ENCODE measurements around the gene KCNH1. TPM values are rescaled to one million over a fixed set of nuclear protein-coding genes. Genes with fewer than 3 reads are reported as not detected.
A peak's percentile ranks its signal among the peaks of the same experiment; 100 is the strongest.

Gene KCNH1
- total RNA-seq, 1 donor from 2014 or later: under 0.01 TPM

- no peaks in the 10 kb centered on the region for H3K36me3 ChIP-seq (ENCODE audit: control insufficient read depth, insufficient read depth, low read length)
- DNase-seq (ENCODE audit: low read depth) (no peak), FAIRE-seq (no peak)
- H3K4me3 ChIP-seq (ENCODE audit: low read depth, low read length): no peak overlapping the region
- no peaks in the 10 kb centered on the region for H3K27me3 ChIP-seq (ENCODE audit: control insufficient read depth, insufficient read depth, low read length)
- TF ChIP-seq, protein P1, sequence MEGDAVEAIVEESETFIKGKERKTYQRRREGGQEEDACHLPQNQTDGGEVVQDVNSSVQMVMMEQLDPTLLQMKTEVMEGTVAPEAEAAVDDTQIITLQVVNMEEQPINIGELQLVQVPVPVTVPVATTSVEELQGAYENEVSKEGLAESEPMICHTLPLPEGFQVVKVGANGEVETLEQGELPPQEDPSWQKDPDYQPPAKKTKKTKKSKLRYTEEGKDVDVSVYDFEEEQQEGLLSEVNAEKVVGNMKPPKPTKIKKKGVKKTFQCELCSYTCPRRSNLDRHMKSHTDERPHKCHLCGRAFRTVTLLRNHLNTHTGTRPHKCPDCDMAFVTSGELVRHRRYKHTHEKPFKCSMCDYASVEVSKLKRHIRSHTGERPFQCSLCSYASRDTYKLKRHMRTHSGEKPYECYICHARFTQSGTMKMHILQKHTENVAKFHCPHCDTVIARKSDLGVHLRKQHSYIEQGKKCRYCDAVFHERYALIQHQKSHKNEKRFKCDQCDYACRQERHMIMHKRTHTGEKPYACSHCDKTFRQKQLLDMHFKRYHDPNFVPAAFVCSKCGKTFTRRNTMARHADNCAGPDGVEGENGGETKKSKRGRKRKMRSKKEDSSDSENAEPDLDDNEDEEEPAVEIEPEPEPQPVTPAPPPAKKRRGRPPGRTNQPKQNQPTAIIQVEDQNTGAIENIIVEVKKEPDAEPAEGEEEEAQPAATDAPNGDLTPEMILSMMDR (IDR thresholded peaks at IDR 0.05; ENCODE audit: insufficient read depth, low read length, severe bottlenecking): no peak
Observed at GRCh38 chr1:210746024-210746731, 387.8 kb downstream of the KCNH1 start.

DNA sequence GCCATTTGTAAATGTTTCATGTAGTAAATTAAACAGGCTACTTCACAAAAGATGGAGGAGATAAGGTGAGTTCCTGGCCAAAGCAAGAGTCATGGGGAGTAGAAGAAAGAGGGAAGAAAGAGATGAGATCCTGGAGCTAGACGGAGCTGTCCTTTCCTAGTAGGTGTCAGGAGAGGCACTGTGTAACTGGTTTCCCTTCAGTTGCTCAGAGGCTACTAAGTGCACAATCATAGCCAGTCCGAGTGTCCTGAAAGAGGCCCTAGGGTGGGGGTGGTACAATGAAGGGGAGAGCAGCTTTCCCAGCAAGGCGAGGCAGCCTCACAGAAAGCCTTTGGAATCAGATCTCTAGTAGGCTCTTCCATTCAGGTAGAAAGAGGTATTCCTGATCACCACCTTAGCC is 390.9 kb downstream of the KCNH1 start:
- no peak for FAIRE-seq
- H3K4me3 ChIP-seq (ENCODE audit: low read depth, low read length): no peak overlapping the region
- no peaks in the 10 kb centered on the region for H3K36me3 ChIP-seq (ENCODE audit: control insufficient read depth, insufficient read depth, low read length)
- no peaks in the 10 kb centered on the region for H3K27me3 ChIP-seq (ENCODE audit: control insufficient read depth, insufficient read depth, low read length)
- DNase-seq (ENCODE audit: low read depth): no peak
- TF ChIP-seq, protein P1 (IDR thresholded peaks at IDR 0.05; ENCODE audit: insufficient read depth, low read length, severe bottlenecking): no peak

- DNase-seq (ENCODE audit: low read depth) (no peak), FAIRE-seq (no peak)
- Histone ChIP-seq H3K4me3 (ENCODE audit: low read depth, low read length) (no peak overlapping the region), H3K36me3 (ENCODE audit: control insufficient read depth, insufficient read depth, low read length) (no peaks in the 10 kb centered on the region), H3K27me3 (ENCODE audit: control insufficient read depth, insufficient read depth, low read length) (no peaks in the 10 kb centered on the region)
- TF ChIP-seq, protein P1 (IDR thresholded peaks at IDR 0.05; ENCODE audit: insufficient read depth, low read length, severe bottlenecking): no peak
Observed at GRCh38 chr1:210741564-210741963, 392.4 kb downstream of the KCNH1 start.

- Histone ChIP-seq H3K27me3 (ENCODE audit: control insufficient read depth, insufficient read depth, low read length) (no peaks in the 10 kb centered on the region), H3K4me3 (ENCODE audit: low read depth, low read length) (no peak overlapping the region), H3K36me3 (ENCODE audit: control insufficient read depth, insufficient read depth, low read length) (no peaks in the 10 kb centered on the region)
- TF ChIP-seq, protein P1 (IDR thresholded peaks at IDR 0.05; ENCODE audit: insufficient read depth, low read length, severe bottlenecking): no peak
- FAIRE-seq: peak; percentile 23
- no peak for DNase-seq (ENCODE audit: low read depth)
Observed at GRCh38 chr1:210739627-210740026, 394.3 kb downstream of the KCNH1 start.

GRCh38 chr1:210738256-210738655 is 395.7 kb downstream of the KCNH1 start:
- Histone ChIP-seq H3K4me3 (ENCODE audit: low read depth, low read length) (no peak overlapping the region), H3K36me3 (ENCODE audit: control insufficient read depth, insufficient read depth, low read length) (no peaks in the 10 kb centered on the region), H3K27me3 (ENCODE audit: control insufficient read depth, insufficient read depth, low read length) (no peaks in the 10 kb centered on the region)
- TF ChIP-seq, protein P1 (IDR thresholded peaks at IDR 0.05; ENCODE audit: insufficient read depth, low read length, severe bottlenecking): no peak
- no peak for DNase-seq (ENCODE audit: low read depth)
- no peak for FAIRE-seq

DNA sequence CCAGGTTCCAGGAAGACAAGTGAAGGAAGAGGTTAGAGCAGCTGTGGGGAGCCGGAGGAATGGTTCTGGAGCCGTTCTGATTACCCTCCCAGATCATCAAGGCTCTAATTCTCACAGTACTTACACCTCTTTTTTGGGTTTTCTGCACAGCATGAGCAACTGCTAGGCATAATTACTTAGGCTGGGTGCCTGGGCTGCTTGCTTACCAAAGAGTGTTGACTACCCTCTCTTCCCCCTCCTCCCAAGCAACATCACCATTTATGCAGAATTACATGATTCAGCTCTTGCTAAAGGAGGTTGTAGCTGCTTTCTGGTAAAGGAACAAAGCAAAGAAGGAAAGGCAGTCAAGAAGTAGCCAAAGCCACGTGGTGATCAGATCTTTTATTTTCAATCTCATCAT is 397.2 kb downstream of the KCNH1 start:
- Histone ChIP-seq H3K4me3 (ENCODE audit: low read depth, low read length) (no peak overlapping the region), H3K36me3 (ENCODE audit: control insufficient read depth, insufficient read depth, low read length) (no peaks in the 10 kb centered on the region), H3K27me3 (ENCODE audit: control insufficient read depth, insufficient read depth, low read length) (no peaks in the 10 kb centered on the region)
- peak; percentile 7 for FAIRE-seq
- DNase-seq (ENCODE audit: low read depth): no peak
- TF ChIP-seq, protein P1 (IDR thresholded peaks at IDR 0.05; ENCODE audit: insufficient read depth, low read length, severe bottlenecking): no peak
